ENCODE measurements around the gene TXNRD3. TPM values are rescaled to one million over a fixed set of nuclear protein-coding genes. Genes with fewer than 3 reads are reported as not detected.
"Not testable (repeated sequence)": the region's sequence is repeated elsewhere in the genome, so short reads cannot be mapped to it uniquely, and the experiment has no call there.

TXNRD3 gene
- total RNA-seq, 2 donors from 2014 or later = 3.6 to 7.5 TPM

DNA sequence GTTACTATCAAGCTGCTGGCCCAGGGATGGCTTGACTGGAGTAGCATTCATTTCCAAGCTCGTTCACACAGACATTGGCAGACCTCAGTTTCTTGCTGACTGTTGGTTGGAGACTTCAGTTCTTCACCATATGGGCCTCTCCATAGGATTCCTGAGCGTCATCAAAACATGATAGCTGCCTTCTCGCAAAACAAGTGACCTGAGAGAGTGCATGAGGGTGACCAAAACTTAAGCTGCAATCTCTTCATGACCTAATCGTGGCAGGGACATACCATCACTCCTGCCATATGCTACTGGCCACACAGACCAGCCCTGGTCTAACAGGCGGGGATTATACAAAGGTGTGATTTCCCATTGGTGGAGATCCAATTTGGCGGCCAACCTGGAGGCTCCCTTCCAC lies 50.2 kb downstream of the TXNRD3 start:
- TF ChIP-seq, protein P1, sequence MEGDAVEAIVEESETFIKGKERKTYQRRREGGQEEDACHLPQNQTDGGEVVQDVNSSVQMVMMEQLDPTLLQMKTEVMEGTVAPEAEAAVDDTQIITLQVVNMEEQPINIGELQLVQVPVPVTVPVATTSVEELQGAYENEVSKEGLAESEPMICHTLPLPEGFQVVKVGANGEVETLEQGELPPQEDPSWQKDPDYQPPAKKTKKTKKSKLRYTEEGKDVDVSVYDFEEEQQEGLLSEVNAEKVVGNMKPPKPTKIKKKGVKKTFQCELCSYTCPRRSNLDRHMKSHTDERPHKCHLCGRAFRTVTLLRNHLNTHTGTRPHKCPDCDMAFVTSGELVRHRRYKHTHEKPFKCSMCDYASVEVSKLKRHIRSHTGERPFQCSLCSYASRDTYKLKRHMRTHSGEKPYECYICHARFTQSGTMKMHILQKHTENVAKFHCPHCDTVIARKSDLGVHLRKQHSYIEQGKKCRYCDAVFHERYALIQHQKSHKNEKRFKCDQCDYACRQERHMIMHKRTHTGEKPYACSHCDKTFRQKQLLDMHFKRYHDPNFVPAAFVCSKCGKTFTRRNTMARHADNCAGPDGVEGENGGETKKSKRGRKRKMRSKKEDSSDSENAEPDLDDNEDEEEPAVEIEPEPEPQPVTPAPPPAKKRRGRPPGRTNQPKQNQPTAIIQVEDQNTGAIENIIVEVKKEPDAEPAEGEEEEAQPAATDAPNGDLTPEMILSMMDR (IDR thresholded peaks at IDR 0.05) = no peak
- no peak for DNase-seq
- H3K4me3 ChIP-seq = no peak overlapping the region
- no peaks in the 10 kb centered on the region for H3K4me1 ChIP-seq
- no peaks in the 10 kb centered on the region for H3K36me3 ChIP-seq
- H3K27ac ChIP-seq = no peak overlapping the region
- no peaks in the 10 kb centered on the region for H3K9me3 ChIP-seq
- intact Hi-C loops (cut with DNase I) = no loop called here
- H3K9ac ChIP-seq (ENCODE audit: low read depth in 2 of 2, low read length in 2 of 2) = no peak overlapping the region
- H3K27me3 ChIP-seq = no peaks in the 10 kb centered on the region

DNA sequence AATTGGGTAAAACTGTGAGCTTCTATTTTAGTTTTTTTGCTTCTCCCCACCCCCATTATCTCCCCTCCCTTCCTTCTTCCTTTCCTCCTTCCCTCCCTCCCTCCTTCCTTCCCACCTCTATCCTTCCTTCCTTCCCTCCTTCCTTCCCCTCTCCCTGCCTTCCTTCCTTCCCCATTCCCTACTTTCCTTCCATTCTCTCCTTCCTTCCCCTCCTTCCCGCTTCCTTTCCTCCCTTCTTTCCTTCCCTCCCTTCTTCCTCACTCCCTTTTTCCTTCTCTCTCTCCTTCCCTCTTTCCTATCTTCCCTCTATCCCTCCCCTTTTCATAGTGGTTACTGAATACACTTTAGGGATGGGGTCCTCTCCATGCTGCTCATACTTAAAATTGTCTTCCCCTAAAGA lies 55.8 kb downstream of the TXNRD3 start:
- Histone ChIP-seq H3K4me3 (no peak overlapping the region), H3K36me3 (no peaks in the 10 kb centered on the region), H3K4me1 (no peaks in the 10 kb centered on the region), H3K9me3 (no peaks in the 10 kb centered on the region), H3K9ac (ENCODE audit: low read depth in 2 of 2, low read length in 2 of 2) (no peak overlapping the region), H3K27ac (no peak overlapping the region), H3K27me3 (no peaks in the 10 kb centered on the region)
- intact Hi-C loops (cut with DNase I) = no loop called here
- no peak for DNase-seq
- TF ChIP-seq, protein P1 (IDR thresholded peaks at IDR 0.05) = no peak

DNA sequence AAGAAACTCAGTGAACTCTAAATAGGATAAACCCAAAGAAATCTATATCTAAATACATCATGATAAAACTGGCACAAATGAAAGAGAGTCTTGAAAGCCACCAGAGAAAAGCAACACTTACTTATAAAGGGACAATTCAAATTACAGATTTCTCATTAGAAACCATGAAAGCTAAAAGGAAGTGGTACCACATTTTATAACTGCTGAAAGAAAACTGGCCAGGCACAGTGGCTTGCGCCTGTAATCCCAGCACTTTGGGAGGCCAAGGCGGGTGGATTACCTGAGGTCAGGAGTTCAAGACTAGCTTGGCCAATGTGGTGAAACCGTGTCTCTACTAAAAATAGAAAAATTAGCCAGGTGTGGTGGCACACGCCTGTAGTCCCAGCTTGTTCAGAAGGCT lies 59.4 kb downstream of the TXNRD3 start:
- H3K9ac ChIP-seq (ENCODE audit: low read depth in 2 of 2, low read length in 2 of 2); H3K36me3 ChIP-seq; H3K27ac ChIP-seq; H3K9me3 ChIP-seq; intact Hi-C loops (cut with DNase I); H3K4me1 ChIP-seq; DNase-seq; H3K4me3 ChIP-seq; H3K27me3 ChIP-seq: not testable (repeated sequence)

- H3K9me3 ChIP-seq; intact Hi-C loops (cut with DNase I); H3K27ac ChIP-seq; H3K27me3 ChIP-seq; H3K4me1 ChIP-seq; DNase-seq; H3K4me3 ChIP-seq; H3K36me3 ChIP-seq; H3K9ac ChIP-seq (ENCODE audit: low read depth in 2 of 2, low read length in 2 of 2): not testable (repeated sequence)
Observed at GRCh38 chr3:126591515-126591914, 63.4 kb downstream of the TXNRD3 start.

- Histone ChIP-seq H3K36me3 (no peaks in the 10 kb centered on the region), H3K9ac (ENCODE audit: low read depth in 2 of 2, low read length in 2 of 2) (no peak overlapping the region), H3K4me3 (no peak overlapping the region), H3K27ac (no peak overlapping the region), H3K4me1 (no peaks in the 10 kb centered on the region), H3K27me3 (no peaks in the 10 kb centered on the region), H3K9me3 (no peaks in the 10 kb centered on the region)
- TF ChIP-seq, protein P1 (IDR thresholded peaks at IDR 0.05) = no peak
- DNase-seq = no peak
- intact Hi-C loops (cut with DNase I) = no loop called here
Observed at GRCh38 chr3:126582311-126582710, 72.6 kb downstream of the TXNRD3 start.

DNA sequence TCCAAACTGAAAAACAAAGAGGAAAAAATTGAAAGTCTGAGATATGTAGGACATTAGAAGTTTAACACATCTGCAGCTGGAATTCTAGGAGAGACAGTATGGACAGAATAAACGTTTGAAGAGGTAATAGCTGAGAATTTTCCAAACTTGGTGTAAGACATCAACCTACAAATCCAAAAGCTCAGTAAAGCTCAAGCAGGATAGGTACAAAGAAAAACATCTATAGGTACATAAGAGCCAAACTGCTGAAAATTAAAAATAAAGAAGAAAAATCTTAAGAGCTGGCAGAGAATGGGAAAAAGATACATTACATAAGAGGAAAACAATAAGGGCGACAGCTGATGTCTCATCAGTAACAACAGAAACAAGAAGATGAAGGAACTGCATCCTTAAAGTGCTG lies 73.4 kb downstream of the TXNRD3 start:
- H3K9me3 ChIP-seq = no peaks in the 10 kb centered on the region
- H3K4me1 ChIP-seq = no peaks in the 10 kb centered on the region
- no peak overlapping the region for H3K27ac ChIP-seq
- DNase-seq = no peak
- TF ChIP-seq, protein P1 (IDR thresholded peaks at IDR 0.05) = no peak
- no peak overlapping the region for H3K9ac ChIP-seq (ENCODE audit: low read depth in 2 of 2, low read length in 2 of 2)
- no peaks in the 10 kb centered on the region for H3K36me3 ChIP-seq
- H3K27me3 ChIP-seq = no peaks in the 10 kb centered on the region
- intact Hi-C loops (cut with DNase I) = no loop called here
- H3K4me3 ChIP-seq = no peak overlapping the region

DNA sequence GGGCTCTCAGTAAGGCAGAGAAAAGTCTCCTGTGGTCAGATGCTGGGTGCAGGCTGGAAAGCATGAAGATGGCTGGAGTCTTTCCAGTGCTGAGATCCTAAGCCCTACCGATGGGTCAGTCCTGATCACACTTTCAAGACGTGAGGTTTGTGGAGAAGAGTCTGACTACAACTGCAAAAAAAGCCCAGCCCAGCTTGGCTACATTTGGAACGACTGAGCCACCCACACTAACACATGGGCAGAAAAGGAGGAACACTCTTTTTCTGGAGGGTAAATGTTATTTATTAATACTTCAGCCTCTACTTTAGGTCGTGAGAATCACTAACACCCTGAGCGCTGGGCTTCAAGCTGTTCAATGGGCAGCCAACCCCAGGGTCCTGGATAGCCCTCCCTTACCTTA lies 74.2 kb downstream of the TXNRD3 start:
- Histone ChIP-seq H3K4me3 (no peak overlapping the region), H3K27me3 (no peaks in the 10 kb centered on the region), H3K9me3 (no peaks in the 10 kb centered on the region), H3K27ac (no peak overlapping the region), H3K4me1 (no peaks in the 10 kb centered on the region), H3K36me3 (no peaks in the 10 kb centered on the region), H3K9ac (ENCODE audit: low read depth in 2 of 2, low read length in 2 of 2) (no peak overlapping the region)
- TF ChIP-seq, protein P1 (IDR thresholded peaks at IDR 0.05) = no peak
- DNase-seq = no peak
- intact Hi-C loops (cut with DNase I) = no loop called here

Measured in colonic mucosa (tissue), 4 donors.